Thyroid gland (tissue), 4 donors: ENCODE data around the gene CPVL.

Source experiments
- POLR2A ChIP-seq, 2 donors: fragments of 450-650 bp; IDR thresholded peaks; one replicate each; pipeline ENCODE4 v1.6.1; 2017; ENCODE audit warnings: antibody characterized with exemption in 2 of 2, mild to moderate bottlenecking in 2 of 2, moderate library complexity in 1 of 2
- TF ChIP-seq, protein P1 (sequence below), 6 experiments: fragments of 200-600 bp in 3 of 6; fragments of 450-650 bp in 3 of 6; sonication (generic) in 3 of 6; IDR thresholded peaks; one replicate each; pipeline ENCODE4 v1.5.1; 2016 to 2019; ENCODE audit warnings: antibody characterized with exemption in 6 of 6, mild to moderate bottlenecking in 2 of 6, inconsistent platforms in 1 of 6, moderate library complexity in 1 of 6

DNA sequence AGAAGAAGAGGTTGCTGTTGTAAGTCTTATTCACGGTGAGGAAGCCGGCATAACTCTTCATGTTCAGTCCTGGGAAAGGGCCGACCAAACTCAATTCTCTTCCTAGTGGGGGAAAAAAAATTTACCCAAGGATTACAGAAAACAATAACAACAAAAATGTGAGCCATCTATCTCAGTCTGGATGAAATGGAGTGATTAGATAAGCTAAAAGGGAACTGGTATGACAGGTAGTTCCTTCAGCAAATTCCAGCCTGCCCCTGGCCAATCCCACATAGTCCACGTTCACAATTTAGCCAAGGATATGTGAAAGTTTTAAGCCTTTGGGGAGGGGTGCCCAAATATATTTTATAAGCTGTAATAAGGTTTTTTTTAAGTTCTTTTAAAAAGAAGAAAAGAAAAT, 33.6 kb downstream of the CPVL start:
- TF ChIP-seq, protein P1, sequence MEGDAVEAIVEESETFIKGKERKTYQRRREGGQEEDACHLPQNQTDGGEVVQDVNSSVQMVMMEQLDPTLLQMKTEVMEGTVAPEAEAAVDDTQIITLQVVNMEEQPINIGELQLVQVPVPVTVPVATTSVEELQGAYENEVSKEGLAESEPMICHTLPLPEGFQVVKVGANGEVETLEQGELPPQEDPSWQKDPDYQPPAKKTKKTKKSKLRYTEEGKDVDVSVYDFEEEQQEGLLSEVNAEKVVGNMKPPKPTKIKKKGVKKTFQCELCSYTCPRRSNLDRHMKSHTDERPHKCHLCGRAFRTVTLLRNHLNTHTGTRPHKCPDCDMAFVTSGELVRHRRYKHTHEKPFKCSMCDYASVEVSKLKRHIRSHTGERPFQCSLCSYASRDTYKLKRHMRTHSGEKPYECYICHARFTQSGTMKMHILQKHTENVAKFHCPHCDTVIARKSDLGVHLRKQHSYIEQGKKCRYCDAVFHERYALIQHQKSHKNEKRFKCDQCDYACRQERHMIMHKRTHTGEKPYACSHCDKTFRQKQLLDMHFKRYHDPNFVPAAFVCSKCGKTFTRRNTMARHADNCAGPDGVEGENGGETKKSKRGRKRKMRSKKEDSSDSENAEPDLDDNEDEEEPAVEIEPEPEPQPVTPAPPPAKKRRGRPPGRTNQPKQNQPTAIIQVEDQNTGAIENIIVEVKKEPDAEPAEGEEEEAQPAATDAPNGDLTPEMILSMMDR (IDR thresholded peaks at IDR 0.05), result no peak
- TF ChIP-seq POLR2A (IDR thresholded peaks at IDR 0.05), result no peak
